Bronchial epithelial cell (primary cell): Measurements from ENCODE around the gene CTPS2. TPM values are rescaled to one million over a fixed set of nuclear protein-coding genes. Genes with fewer than 3 reads are reported as not detected.
"Not testable (repeated sequence)": the region's sequence is repeated elsewhere in the genome, so short reads cannot be mapped to it uniquely, and the experiment has no call there.

Source experiments
- DNase-seq: peaks from one replicate; pipeline ENCODE4 v3.0.0-alpha.2; 2010; ENCODE audit warnings: low read depth
- FAIRE-seq: peaks from 2 replicates; lab custom pipeline; 2011; peaks lifted over from hg19 to GRCh38; lab: Jason Lieb, UNC
- H3K27me3 ChIP-seq: 2 replicates; pipeline ENCODE4 v1.5.1; 2011; ENCODE audit warnings: low read length; ENCODE audit not compliant: control insufficient read depth, insufficient read depth
- H3K36me3 ChIP-seq: 2 replicates; pipeline ENCODE4 v1.5.1; 2011; ENCODE audit warnings: low read length; ENCODE audit not compliant: control insufficient read depth, insufficient read depth
- H3K4me3 ChIP-seq: 2 replicates; pipeline ENCODE4 v1.5.1; 2011; ENCODE audit warnings: mild to moderate bottlenecking, low read depth, low read length, control low read depth
- CTCF ChIP-seq: IDR thresholded peaks from 2 replicates; pipeline ENCODE4 v1.5.1; 2011; ENCODE audit warnings: mild to moderate bottlenecking, moderate library complexity, low read length, control low read depth, inconsistent platforms; ENCODE audit not compliant: insufficient read depth, severe bottlenecking
- total RNA-seq: library from RNA; depleted of rRNA; stranded (reverse); fragments of >200 nt; gene quantifications from 2 replicates; pipeline ENCODE4 v1.2.1, GENCODE V29; 2014

The CTPS2 gene
- total RNA-seq, 1 donor from 2014 or later, result 5.8 TPM

- H3K36me3 ChIP-seq, result no peaks in the 10 kb centered on the region
- DNase-seq (no peak), FAIRE-seq (no peak)
- no peak for TF ChIP-seq CTCF
- no peak overlapping the region for H3K4me3 ChIP-seq
- no peaks in the 10 kb centered on the region for H3K27me3 ChIP-seq
Measured at GRCh38 chrX:16635040-16635439, 77.4 kb downstream of the CTPS2 start.

GRCh38 chrX:16633754-16634153 is 78.7 kb downstream of the CTPS2 start:
- Histone ChIP-seq H3K27me3 (no peaks in the 10 kb centered on the region), H3K4me3 (no peak overlapping the region), H3K36me3 (no peaks in the 10 kb centered on the region)
- FAIRE-seq (no peak), DNase-seq (no peak)
- TF ChIP-seq CTCF, result no peak

- no peaks in the 10 kb centered on the region for H3K27me3 ChIP-seq
- TF ChIP-seq CTCF, result no peak
- H3K4me3 ChIP-seq, result no peak overlapping the region
- no peaks in the 10 kb centered on the region for H3K36me3 ChIP-seq
- DNase-seq, result no peak
- no peak for FAIRE-seq
Measured at GRCh38 chrX:16629909-16630308, 82.6 kb downstream of the CTPS2 start.

DNA sequence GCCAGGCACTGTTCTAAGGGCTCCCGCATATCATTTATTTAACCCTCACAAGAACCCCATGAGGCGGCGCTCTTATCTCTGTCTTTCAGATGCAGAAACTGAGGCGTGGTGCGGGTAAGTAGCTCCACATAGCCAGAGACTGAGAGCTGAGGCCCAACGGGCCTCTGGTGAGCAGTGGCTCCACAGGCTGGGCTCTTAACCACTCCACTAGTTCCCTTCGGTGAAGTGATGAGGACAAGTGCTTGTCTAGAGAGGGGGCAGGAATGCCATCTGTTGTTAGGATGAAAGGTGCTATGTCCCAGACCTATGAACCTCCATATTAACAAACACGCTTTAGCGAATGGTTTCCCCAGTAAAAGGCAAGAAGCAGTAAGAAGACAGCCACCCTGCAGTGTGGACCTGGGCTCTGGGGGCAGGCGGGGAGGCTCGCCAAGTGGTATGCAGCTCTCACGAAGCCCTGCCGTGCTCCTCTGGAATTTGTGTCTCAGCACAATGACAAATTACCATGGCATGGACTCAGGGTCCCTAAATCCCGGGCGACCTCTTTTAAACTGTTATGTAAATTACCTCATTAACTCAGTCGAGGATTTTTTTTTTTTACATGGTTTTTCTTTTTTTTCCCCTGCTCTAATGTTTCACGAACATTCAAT is 83.4 kb downstream of the CTPS2 start:
- DNase-seq (no peak), FAIRE-seq (no peak)
- no peaks in the 10 kb centered on the region for H3K27me3 ChIP-seq
- H3K4me3 ChIP-seq, result no peak overlapping the region
- no peaks in the 10 kb centered on the region for H3K36me3 ChIP-seq
- no peak for TF ChIP-seq CTCF

GRCh38 chrX:16628511-16628910 is 84.0 kb downstream of the CTPS2 start:
- not testable (repeated sequence) for H3K4me3 ChIP-seq, FAIRE-seq, H3K27me3 ChIP-seq, H3K36me3 ChIP-seq
- peak; percentile 50 for DNase-seq

DNA sequence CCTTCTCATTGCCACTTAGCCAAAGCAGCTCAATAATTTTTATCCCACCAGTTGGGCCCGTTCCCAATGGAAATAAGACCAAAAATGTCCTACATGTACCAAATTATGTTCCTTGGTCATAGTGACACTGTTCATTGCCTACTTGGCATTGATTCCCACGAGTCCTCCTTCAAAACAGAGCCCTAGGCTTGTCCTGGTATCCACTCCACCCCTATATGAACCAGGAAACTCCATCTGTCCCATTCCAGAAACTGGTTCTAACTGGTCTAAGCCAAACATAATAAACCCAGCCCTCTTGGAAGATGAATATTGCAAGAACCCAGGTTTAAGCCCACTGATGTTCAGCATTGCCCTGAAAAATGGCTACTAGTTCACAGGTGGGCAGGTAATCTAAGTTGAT is 93.4 kb downstream of the CTPS2 start:
- Histone ChIP-seq H3K27me3 (no peaks in the 10 kb centered on the region), H3K36me3 (peaks cover 2% of the 10 kb centered on the region), H3K4me3 (no peak overlapping the region)
- FAIRE-seq, result no peak
- DNase-seq, result no peak
- TF ChIP-seq CTCF, result no peak
